ENCODE results near the gene TMEM185A.

GRCh38 chrX:149652232-149652981 is 20.8 kb upstream of the TMEM185A start:
- TF ChIP-seq RAD21 (IDR thresholded peaks at IDR 0.05) (no peak), ZBTB33 (IDR thresholded peaks at IDR 0.05) (no peak), CTCF (IDR thresholded peaks at IDR 0.05; ENCODE audit: low read depth, low read length, missing input control) (no peak), JUND (IDR thresholded peaks at IDR 0.05) (no peak), ATF3 (IDR thresholded peaks at IDR 0.05) (no peak), RXRA (IDR thresholded peaks at IDR 0.05) (no peak), NR2F2 (IDR thresholded peaks at IDR 0.05) (no peak), FOXA1 (IDR thresholded peaks at IDR 0.05) (no peak), TAF1 (conservative IDR thresholded peaks at IDR 0.05) (no peak)
- TF ChIP-seq, protein P1, sequence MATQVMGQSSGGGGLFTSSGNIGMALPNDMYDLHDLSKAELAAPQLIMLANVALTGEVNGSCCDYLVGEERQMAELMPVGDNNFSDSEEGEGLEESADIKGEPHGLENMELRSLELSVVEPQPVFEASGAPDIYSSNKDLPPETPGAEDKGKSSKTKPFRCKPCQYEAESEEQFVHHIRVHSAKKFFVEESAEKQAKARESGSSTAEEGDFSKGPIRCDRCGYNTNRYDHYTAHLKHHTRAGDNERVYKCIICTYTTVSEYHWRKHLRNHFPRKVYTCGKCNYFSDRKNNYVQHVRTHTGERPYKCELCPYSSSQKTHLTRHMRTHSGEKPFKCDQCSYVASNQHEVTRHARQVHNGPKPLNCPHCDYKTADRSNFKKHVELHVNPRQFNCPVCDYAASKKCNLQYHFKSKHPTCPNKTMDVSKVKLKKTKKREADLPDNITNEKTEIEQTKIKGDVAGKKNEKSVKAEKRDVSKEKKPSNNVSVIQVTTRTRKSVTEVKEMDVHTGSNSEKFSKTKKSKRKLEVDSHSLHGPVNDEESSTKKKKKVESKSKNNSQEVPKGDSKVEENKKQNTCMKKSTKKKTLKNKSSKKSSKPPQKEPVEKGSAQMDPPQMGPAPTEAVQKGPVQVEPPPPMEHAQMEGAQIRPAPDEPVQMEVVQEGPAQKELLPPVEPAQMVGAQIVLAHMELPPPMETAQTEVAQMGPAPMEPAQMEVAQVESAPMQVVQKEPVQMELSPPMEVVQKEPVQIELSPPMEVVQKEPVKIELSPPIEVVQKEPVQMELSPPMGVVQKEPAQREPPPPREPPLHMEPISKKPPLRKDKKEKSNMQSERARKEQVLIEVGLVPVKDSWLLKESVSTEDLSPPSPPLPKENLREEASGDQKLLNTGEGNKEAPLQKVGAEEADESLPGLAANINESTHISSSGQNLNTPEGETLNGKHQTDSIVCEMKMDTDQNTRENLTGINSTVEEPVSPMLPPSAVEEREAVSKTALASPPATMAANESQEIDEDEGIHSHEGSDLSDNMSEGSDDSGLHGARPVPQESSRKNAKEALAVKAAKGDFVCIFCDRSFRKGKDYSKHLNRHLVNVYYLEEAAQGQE (IDR thresholded peaks at IDR 0.05): no peak

Measured in liver (tissue), 3 donors.